GM19043 (cell line): ENCODE data around the gene MOB1B.

Experiments
- ATAC-seq: cut with Tn5 transposase; IDR thresholded peaks from one replicate; pipeline ENCODE4 v1.9.1; 2021; ENCODE audit warnings: low read depth; ENCODE audit not compliant: unreplicated experiment

MOB1B gene

GRCh38 chr4:70914000-70914399 lies 11.8 kb downstream of the MOB1B start:
- ATAC-seq, result no peak

- no peak for ATAC-seq
These were observed 12.5 kb downstream of the MOB1B start for GRCh38 chr4:70914631-70915030.

- ATAC-seq, result no peak
These were observed 13.1 kb downstream of the MOB1B start for GRCh38 chr4:70915036-70915815.

- no peak for ATAC-seq
These were observed 13.8 kb downstream of the MOB1B start for GRCh38 chr4:70915874-70916559.

GRCh38 chr4:70920592-70920991 lies 18.4 kb downstream of the MOB1B start:
- ATAC-seq, result no peak

- ATAC-seq, result no peak
These were observed 23.2 kb downstream of the MOB1B start for GRCh38 chr4:70925418-70925817.

- ATAC-seq, result peak; percentile 72
These were observed 23.9 kb downstream of the MOB1B start for GRCh38 chr4:70925899-70926635.

GRCh38 chr4:70927502-70928137 lies 25.5 kb downstream of the MOB1B start:
- peak; percentile 46 for ATAC-seq

- ATAC-seq, result no peak
These were observed 28.5 kb downstream of the MOB1B start for GRCh38 chr4:70930530-70931256.

- no peak for ATAC-seq
These were observed 29.2 kb downstream of the MOB1B start for GRCh38 chr4:70931347-70931746.

GRCh38 chr4:70932984-70933383 lies 30.8 kb downstream of the MOB1B start:
- no peak for ATAC-seq

- ATAC-seq, result no peak
These were observed 33.0 kb downstream of the MOB1B start for GRCh38 chr4:70935038-70935695.

- no peak for ATAC-seq
These were observed 34.1 kb downstream of the MOB1B start for GRCh38 chr4:70936200-70936787.

- ATAC-seq, result no peak
These were observed 35.9 kb downstream of the MOB1B start for GRCh38 chr4:70938086-70938485.

- no peak for ATAC-seq
These were observed 38.0 kb downstream of the MOB1B start for GRCh38 chr4:70940134-70940533.

- peak; percentile 60 for ATAC-seq
These were observed 40.9 kb downstream of the MOB1B start for GRCh38 chr4:70943114-70943513.

GRCh38 chr4:70945046-70945445 lies 42.9 kb downstream of the MOB1B start:
- no peak for ATAC-seq

- ATAC-seq, result no peak
These were observed 43.4 kb downstream of the MOB1B start for GRCh38 chr4:70945452-70946055.

- no peak for ATAC-seq
These were observed 44.8 kb downstream of the MOB1B start for GRCh38 chr4:70946939-70947338.
